Transverse colon (tissue), 4 donors: ENCODE data around the gene POU5F1. TPM values are rescaled to one million over a fixed set of nuclear protein-coding genes. Genes with fewer than 3 reads are reported as not detected.
"Not testable (repeated sequence)": the region's sequence is repeated elsewhere in the genome, so short reads cannot be mapped to it uniquely, and the experiment has no call there.

ENCODE experiments used
- DNase-seq: peaks from one replicate; pipeline ENCODE4 v3.0.0-alpha.2; 2019
- H3K27ac ChIP-seq, 4 donors: fragments of 200-600 bp; sonication (generic); 2 replicates each; pipeline ENCODE4 v1.5.1; 2016 to 2018; ENCODE audit warnings: inconsistent platforms in 4 of 4
- H3K27me3 ChIP-seq: fragments of 200-600 bp; sonication (generic); 2 replicates; pipeline ENCODE4 v1.5.1; 2017; ENCODE audit warnings: inconsistent platforms
- H3K36me3 ChIP-seq, 4 donors: fragments of 200-600 bp; sonication (generic); 2 replicates each; pipeline ENCODE4 v1.5.1; 2017 to 2019; ENCODE audit warnings: inconsistent platforms in 4 of 4
- H3K4me1 ChIP-seq, 4 donors: fragments of 200-600 bp; sonication (generic); 2 replicates each; pipeline ENCODE4 v1.5.1; 2017 to 2020; ENCODE audit warnings: inconsistent platforms in 4 of 4
- H3K4me3 ChIP-seq, 4 donors: fragments of 200-600 bp; sonication (generic); 1 replicate in 1 of 4; 2 replicates in 3 of 4; pipeline versions ENCODE4 v1.5.1 to v1.6.1; 2017 to 2019; ENCODE audit warnings: inconsistent platforms in 4 of 4
- H3K9me3 ChIP-seq, 2 donors: fragments of 200-600 bp; sonication (generic); 2 replicates each; pipeline ENCODE4 v1.5.1; 2017 to 2019; ENCODE audit warnings: inconsistent platforms in 2 of 2
- CTCF ChIP-seq, 5 experiments: fragments of 200-600 bp in 3 of 5; fragments of 450-650 bp in 2 of 5; sonication (generic) in 3 of 5; IDR thresholded peaks; 1 replicate in 2 of 5; 2 replicates in 3 of 5; pipeline ENCODE4 v1.5.1; 2016 to 2017; ENCODE audit warnings: antibody characterized with exemption in 5 of 5, inconsistent platforms in 3 of 5, mild to moderate bottlenecking in 2 of 5, moderate library complexity in 1 of 5
- EP300 ChIP-seq: sonication (generic); formaldehyde crosslinking; IDR thresholded peaks from one replicate; pipeline ENCODE4 v1.6.1; 2017; ENCODE audit warnings: antibody characterized with exemption, low read depth
- POLR2A ChIP-seq: fragments of 450-650 bp; IDR thresholded peaks from one replicate; pipeline ENCODE4 v1.6.1; 2016; ENCODE audit warnings: antibody characterized with exemption, mild to moderate bottlenecking, moderate library complexity
- POLR2AphosphoS5 ChIP-seq, 3 donors: sonication (generic); formaldehyde crosslinking; IDR thresholded peaks; one replicate each; pipeline ENCODE4 v1.6.1; 2016; ENCODE audit warnings: antibody characterized with exemption in 3 of 3
- WGBS, 2 donors: methylation state at CpG; one replicate each; pipeline ENCODE4 v1.1.5; 2018; ENCODE audit warnings: low coverage in 1 of 2; 5-methylcytosine and 5-hydroxymethylcytosine counted together
- in situ Hi-C, 4 donors: fragments of 200-750 bp; cut with MboI; loops; one replicate each; pipeline versions ENCODE4 v1.15.0 to v1.15.1; 2017; ENCODE audit warnings: low sequenced_read_pairs in 3 of 4, low pct_ligation_motif_present in 1 of 4, low pct_unique_long_range_greater_than_20kb in 1 of 4
- intact Hi-C: fragments of 100-400 bp; cut with DNase I; formaldehyde crosslinking; loops from one replicate; pipeline ENCODE4 v1.15.1; 2023; ENCODE audit warnings: low total_unique reads
- total RNA-seq, 4 donors: library from RNA; depleted of rRNA; stranded (reverse); fragments of >200 nt; gene quantifications; one replicate each; pipeline ENCODE4 v1.1.0, GENCODE V29; 2016

The POU5F1 gene
- total RNA-seq, 4 donors from 2014 or later = 11.5 to 434 (median 29.2) TPM

- 87 to 100% methylated on average over 1 to 10 of the region's 10 CpGs for WGBS, 2 donors
- no peak overlapping the region for H3K4me3 ChIP-seq
- H3K4me1 ChIP-seq = no peaks in the 10 kb centered on the region
- no peak overlapping the region for H3K27ac ChIP-seq
- no peaks in the 10 kb centered on the region for H3K36me3 ChIP-seq
- in situ Hi-C loops = no loop called here
- intact Hi-C loops = no loop called here
- no peaks in the 10 kb centered on the region for H3K27me3 ChIP-seq
- no peak for DNase-seq
- TF ChIP-seq CTCF (IDR thresholded peaks at IDR 0.05) (no peak), EP300 (no peak), POLR2AphosphoS5 (IDR thresholded peaks at IDR 0.05) (no peak), POLR2A (no peak)
- no peaks in the 10 kb centered on the region for H3K9me3 ChIP-seq
Observed at GRCh38 chr6:31170987-31171671, 647 bp upstream of the POU5F1 start.

GRCh38 chr6:31169858-31170599 is 453 bp downstream of the POU5F1 start:
- 85% methylated on average over 23 of the region's 23 CpGs; no CpG with 5 or more reads in 1 of the 2 donors for WGBS, 2 donors
- H3K27ac ChIP-seq, H3K36me3 ChIP-seq, H3K27me3 ChIP-seq, H3K4me1 ChIP-seq, DNase-seq, H3K4me3 ChIP-seq, in situ Hi-C loops, H3K9me3 ChIP-seq, intact Hi-C loops: not testable (repeated sequence)

GRCh38 chr6:31169123-31169857 is 1.2 kb downstream of the POU5F1 start:
- 80 to 100% methylated on average over 1 to 10 of the region's 10 CpGs for WGBS, 2 donors
- intact Hi-C loops = no loop called here

GRCh38 chr6:31168606-31169005 is 1.9 kb downstream of the POU5F1 start:
- Histone ChIP-seq H3K9me3 (no peaks in the 10 kb centered on the region), H3K36me3 (no peaks in the 10 kb centered on the region), H3K27me3 (no peaks in the 10 kb centered on the region), H3K4me1 (no peaks in the 10 kb centered on the region), H3K27ac (no peak overlapping the region), H3K4me3 (no peak overlapping the region)
- in situ Hi-C loops (no loop called here), intact Hi-C loops (no loop called here)
- WGBS, 2 donors = 74 to 90% methylated on average over 3 of the region's 3 CpGs
- TF ChIP-seq EP300 = no peak
- TF ChIP-seq POLR2AphosphoS5 (IDR thresholded peaks at IDR 0.05) = no peak
- TF ChIP-seq POLR2A = no peak
- TF ChIP-seq CTCF (IDR thresholded peaks at IDR 0.05) = no peak
- no peak for DNase-seq

More at GRCh38 chr6:31169123-31169857, 1.2 kb downstream of the POU5F1 start:
- Histone ChIP-seq H3K36me3 (no peaks in the 10 kb centered on the region), H3K4me1 (no peaks in the 10 kb centered on the region), H3K4me3 (no peak overlapping the region), H3K27ac (no peak overlapping the region), H3K9me3 (no peaks in the 10 kb centered on the region), H3K27me3 (no peaks in the 10 kb centered on the region)
- DNase-seq = no peak
- TF ChIP-seq CTCF (IDR thresholded peaks at IDR 0.05) = no peak
- TF ChIP-seq POLR2A = no peak
- no peak for TF ChIP-seq EP300
- no peak for TF ChIP-seq POLR2AphosphoS5 (IDR thresholded peaks at IDR 0.05)
- in situ Hi-C loops = no loop called here
